Measurements from ENCODE around the gene TSPAN5. TPM values are rescaled to one million over a fixed set of nuclear protein-coding genes. Genes with fewer than 3 reads are reported as not detected.

Gene TSPAN5
- polyA plus RNA-seq, 1 donor from 2014 or later = 18.8 TPM

GRCh38 chr4:98509721-98510120, 148.7 kb downstream of the TSPAN5 start:
- H3K27ac ChIP-seq (ENCODE audit: low read length) = no peak overlapping the region
- no peak for TF ChIP-seq CTCF (IDR thresholded peaks at IDR 0.05; ENCODE audit: poor library complexity, severe bottlenecking)
- TF ChIP-seq EP300 (conservative IDR thresholded peaks at IDR 0.05; ENCODE audit: poor library complexity, severe bottlenecking) = no peak
- no peak for TF ChIP-seq MXI1 (conservative IDR thresholded peaks at IDR 0.05; ENCODE audit: poor library complexity, severe bottlenecking)
- no peak for TF ChIP-seq RAD21 (conservative IDR thresholded peaks at IDR 0.05)
- no peak for TF ChIP-seq TAF1 (IDR thresholded peaks at IDR 0.05; ENCODE audit: low read depth)
- H3K9me2 ChIP-seq (ENCODE audit: insufficient read depth, low read length) = no peaks in the 10 kb centered on the region
- H3K4me2 ChIP-seq (ENCODE audit: low read length) = no peak overlapping the region
- no peaks in the 10 kb centered on the region for H3F3A ChIP-seq (ENCODE audit: insufficient read depth, low read length, poor library complexity, severe bottlenecking)
- no peaks in the 10 kb centered on the region for H4K20me1 ChIP-seq (ENCODE audit: insufficient read depth)
- H3K4me3 ChIP-seq (ENCODE audit: low read length) = no peak overlapping the region
- H3K79me2 ChIP-seq (replicated peaks; ENCODE audit: insufficient read depth, low read length) = peaks cover 4% of the 10 kb centered on the region
- H3K36me3 ChIP-seq (ENCODE audit: insufficient read depth, low read length) = no peaks in the 10 kb centered on the region
- no peaks in the 10 kb centered on the region for H3K27me3 ChIP-seq (ENCODE audit: insufficient read depth, low read depth, low read length)
- H3K9ac ChIP-seq (ENCODE audit: low read length) = no peak overlapping the region
- H2AFZ ChIP-seq (ENCODE audit: low read depth, low read length) = no peak overlapping the region
- H3K9me3 ChIP-seq (ENCODE audit: low read length) = no peaks in the 10 kb centered on the region

GRCh38 chr4:98508829-98509598, 149.4 kb downstream of the TSPAN5 start:
- no peak overlapping the region for H3K4me3 ChIP-seq (ENCODE audit: low read length)

More at GRCh38 chr4:98508829-98509598, 149.4 kb downstream of the TSPAN5 start:
- Histone ChIP-seq H3F3A (ENCODE audit: insufficient read depth, low read length, poor library complexity, severe bottlenecking) (no peaks in the 10 kb centered on the region), H3K9me3 (ENCODE audit: low read length) (no peaks in the 10 kb centered on the region), H3K9ac (ENCODE audit: low read length) (no peak overlapping the region), H3K9me2 (ENCODE audit: insufficient read depth, low read length) (no peaks in the 10 kb centered on the region), H2AFZ (ENCODE audit: low read depth, low read length) (no peak overlapping the region), H4K20me1 (ENCODE audit: insufficient read depth) (no peaks in the 10 kb centered on the region), H3K27ac (ENCODE audit: low read length) (no peak overlapping the region), H3K79me2 (replicated peaks; ENCODE audit: insufficient read depth, low read length) (peaks cover 4% of the 10 kb centered on the region), H3K36me3 (ENCODE audit: insufficient read depth, low read length) (no peaks in the 10 kb centered on the region), H3K27me3 (ENCODE audit: insufficient read depth, low read depth, low read length) (no peaks in the 10 kb centered on the region), H3K4me2 (ENCODE audit: low read length) (no peak overlapping the region)
- TF ChIP-seq CTCF (IDR thresholded peaks at IDR 0.05; ENCODE audit: poor library complexity, severe bottlenecking) (no peak), SMC3 (conservative IDR thresholded peaks at IDR 0.05; ENCODE audit: poor library complexity) (no peak), EP300 (conservative IDR thresholded peaks at IDR 0.05; ENCODE audit: poor library complexity, severe bottlenecking) (no peak), RAD21 (conservative IDR thresholded peaks at IDR 0.05) (no peak), REST (IDR thresholded peaks at IDR 0.05; ENCODE audit: borderline replicate concordance) (no peak), POLR2AphosphoS5 (IDR thresholded peaks at IDR 0.05) (no peak), MXI1 (conservative IDR thresholded peaks at IDR 0.05; ENCODE audit: poor library complexity, severe bottlenecking) (no peak), TAF1 (IDR thresholded peaks at IDR 0.05; ENCODE audit: low read depth) (no peak), EZH2 (IDR thresholded peaks at IDR 0.05; ENCODE audit: borderline replicate concordance, insufficient read depth, low read length, poor library complexity, severe bottlenecking) (no peak)

Data from neural cell (in vitro differentiated cells).